ENCODE measurements around the gene DOCK4.

- TF ChIP-seq EZH2 (IDR thresholded peaks at IDR 0.05; ENCODE audit: insufficient read depth, low read length) (no peak), CTCF (IDR thresholded peaks at IDR 0.05; ENCODE audit: insufficient read depth, low read depth, low read length) (no peak)
Measured at GRCh38 chr7:111771638-111772037, 434.6 kb downstream of the DOCK4 start.
